ENCODE data around the gene NFE2L3.
"Not testable (repeated sequence)": the region's sequence is repeated elsewhere in the genome, so short reads cannot be mapped to it uniquely, and the experiment has no call there.

NFE2L3 gene

DNA sequence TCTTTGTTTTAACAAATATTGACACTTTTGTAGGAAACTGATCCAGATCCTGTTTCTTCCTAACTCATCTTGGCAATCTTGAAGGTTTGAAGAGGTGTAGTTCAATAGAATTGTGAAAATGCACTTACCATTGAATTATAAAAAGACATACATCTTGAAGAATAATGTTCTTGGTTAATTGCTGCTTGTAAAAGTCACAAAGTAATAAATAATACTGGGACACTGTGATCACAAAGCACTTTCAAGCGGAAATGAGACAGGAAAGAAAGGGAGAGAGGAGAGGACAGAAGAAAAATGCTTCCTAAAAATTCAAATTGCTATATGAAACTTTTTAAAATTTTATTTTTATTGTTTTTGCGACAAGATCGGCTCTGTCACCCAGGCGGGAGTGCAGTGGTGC is 15.2 kb upstream of the NFE2L3 start:
- TF ChIP-seq, protein P1, sequence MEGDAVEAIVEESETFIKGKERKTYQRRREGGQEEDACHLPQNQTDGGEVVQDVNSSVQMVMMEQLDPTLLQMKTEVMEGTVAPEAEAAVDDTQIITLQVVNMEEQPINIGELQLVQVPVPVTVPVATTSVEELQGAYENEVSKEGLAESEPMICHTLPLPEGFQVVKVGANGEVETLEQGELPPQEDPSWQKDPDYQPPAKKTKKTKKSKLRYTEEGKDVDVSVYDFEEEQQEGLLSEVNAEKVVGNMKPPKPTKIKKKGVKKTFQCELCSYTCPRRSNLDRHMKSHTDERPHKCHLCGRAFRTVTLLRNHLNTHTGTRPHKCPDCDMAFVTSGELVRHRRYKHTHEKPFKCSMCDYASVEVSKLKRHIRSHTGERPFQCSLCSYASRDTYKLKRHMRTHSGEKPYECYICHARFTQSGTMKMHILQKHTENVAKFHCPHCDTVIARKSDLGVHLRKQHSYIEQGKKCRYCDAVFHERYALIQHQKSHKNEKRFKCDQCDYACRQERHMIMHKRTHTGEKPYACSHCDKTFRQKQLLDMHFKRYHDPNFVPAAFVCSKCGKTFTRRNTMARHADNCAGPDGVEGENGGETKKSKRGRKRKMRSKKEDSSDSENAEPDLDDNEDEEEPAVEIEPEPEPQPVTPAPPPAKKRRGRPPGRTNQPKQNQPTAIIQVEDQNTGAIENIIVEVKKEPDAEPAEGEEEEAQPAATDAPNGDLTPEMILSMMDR (IDR thresholded peaks at IDR 0.05; ENCODE audit: low read depth, low read length): no peak

DNA sequence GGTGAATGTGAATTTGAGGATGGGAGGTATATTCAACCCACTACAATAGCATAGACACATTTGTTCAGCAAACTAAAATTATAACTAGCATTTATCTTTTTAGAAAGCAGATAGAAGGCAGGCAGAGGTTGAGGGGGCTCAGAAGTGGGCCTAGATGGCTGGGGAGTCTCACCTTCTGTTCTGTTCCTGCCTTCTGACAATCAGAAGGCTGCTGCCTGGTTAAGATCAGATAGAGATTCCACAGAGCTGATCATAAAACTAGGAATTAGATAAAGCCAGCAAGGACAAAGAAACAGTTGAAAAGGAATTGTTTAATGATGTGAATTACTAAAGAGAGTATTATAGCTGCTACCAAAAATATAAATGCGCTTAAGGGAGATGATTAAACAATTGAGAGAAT is 11.6 kb upstream of the NFE2L3 start:
- H3K4me3 ChIP-seq (ENCODE audit: low read depth, low read length): no peak overlapping the region
- TF ChIP-seq, protein P1 (IDR thresholded peaks at IDR 0.05; ENCODE audit: low read depth, low read length): no peak

More for the DNA sequence above, 15.2 kb upstream of the NFE2L3 start:
- H3K4me3 ChIP-seq (ENCODE audit: low read depth, low read length): no peak overlapping the region

DNA sequence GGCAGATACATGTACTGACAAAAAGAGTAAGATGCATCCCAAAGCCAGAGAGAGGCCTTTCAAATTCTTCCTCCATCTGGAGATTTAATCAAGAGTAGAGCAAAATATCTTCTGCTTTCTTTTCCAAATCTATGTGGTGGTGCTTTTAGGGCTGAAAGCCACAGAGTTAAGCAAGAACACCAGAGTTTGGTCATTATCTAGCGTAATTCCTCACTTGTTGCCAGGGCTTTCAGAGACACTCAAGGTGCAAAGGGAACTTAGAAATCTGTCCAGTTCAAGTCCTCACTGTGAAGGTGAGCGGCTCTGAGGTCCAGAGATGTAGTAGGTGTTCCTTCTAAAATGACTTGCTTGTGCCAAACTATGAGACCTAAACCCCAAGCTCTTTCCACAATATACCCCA is 10.9 kb upstream of the NFE2L3 start:
- H3K4me3 ChIP-seq (ENCODE audit: low read depth, low read length): no peak overlapping the region
- TF ChIP-seq, protein P1 (IDR thresholded peaks at IDR 0.05; ENCODE audit: low read depth, low read length): no peak

DNA sequence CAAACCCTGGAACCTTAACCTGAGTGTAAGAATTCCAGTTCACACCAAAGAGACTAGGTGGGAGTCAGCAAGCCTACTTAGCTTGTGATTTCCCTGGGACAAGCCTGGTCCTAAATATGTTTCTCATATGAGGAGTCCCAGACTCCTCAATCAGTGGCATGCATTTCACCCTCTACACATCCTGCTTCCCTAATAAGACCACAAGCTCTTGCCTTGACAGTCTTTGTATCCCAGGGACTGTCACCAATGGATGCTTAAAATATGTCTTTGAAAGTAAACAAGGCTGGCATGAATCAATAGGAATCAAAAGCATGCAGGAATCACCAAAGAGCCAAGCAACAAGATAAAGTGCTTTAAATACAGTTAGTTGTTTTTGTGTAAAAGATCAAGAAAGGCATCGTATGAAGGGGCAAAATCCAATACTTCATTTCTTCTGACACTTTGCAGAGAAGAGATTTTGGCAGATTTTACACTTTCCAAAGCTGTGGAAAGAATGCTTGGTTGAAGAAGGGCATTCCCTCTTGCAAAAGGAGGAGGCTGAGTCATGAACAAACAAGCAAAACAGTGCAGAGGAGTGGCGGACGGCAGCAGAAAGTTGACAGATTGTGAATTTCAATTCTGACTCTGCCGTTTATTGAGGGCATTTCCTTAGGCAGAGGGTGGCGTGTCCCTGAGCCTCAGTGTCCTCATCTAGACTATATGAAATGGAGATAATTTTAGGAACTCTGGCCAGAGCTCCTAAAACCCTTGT is 8.5 kb upstream of the NFE2L3 start:
- TF ChIP-seq, protein P1 (IDR thresholded peaks at IDR 0.05; ENCODE audit: low read depth, low read length): no peak

DNA sequence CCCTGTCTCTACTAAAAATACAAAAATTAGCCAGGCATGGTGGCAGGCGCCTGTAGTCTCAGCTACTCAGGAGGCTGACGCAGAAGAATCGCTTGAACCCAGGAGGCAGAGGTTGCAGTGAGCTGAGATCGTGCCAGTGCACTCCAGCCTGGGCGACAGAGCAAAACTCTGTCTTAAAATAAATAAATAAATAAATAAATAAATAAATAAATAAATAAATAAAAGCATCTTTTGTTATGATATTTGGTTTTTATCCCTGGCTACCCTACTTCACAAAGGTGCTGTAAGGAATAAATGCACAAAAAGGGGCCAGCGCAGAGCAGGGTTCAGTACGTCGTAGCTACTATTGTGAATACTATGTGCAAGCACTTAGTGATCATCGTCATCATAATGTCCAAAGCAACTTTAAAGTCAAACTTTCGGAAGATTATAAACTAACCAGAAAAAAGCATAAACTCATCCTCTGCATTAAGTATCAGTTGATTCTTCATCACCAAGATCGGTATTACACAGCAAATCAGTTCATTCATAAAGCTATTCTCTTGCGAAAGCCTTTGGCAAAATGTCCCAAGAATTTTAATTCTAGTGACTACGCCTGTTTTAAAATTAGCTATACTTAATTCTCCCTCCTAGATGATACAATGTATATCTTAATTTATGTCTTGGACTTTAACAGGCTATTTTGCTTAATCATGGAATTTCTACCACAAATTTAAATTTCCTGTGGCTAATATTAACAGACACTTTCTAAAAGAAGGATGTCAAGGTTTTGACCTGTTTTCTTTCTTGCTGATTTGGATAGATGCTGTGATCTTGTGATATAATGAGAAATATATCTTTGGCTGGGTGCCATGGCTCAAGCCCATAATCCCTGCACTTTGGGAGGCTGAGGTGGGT is 7.6 kb upstream of the NFE2L3 start:
- TF ChIP-seq, protein P1 (IDR thresholded peaks at IDR 0.05; ENCODE audit: low read depth, low read length): no peak
- H3K4me3 ChIP-seq (ENCODE audit: low read depth, low read length): no peak overlapping the region

More for the DNA sequence above, 8.5 kb upstream of the NFE2L3 start:
- H3K4me3 ChIP-seq (ENCODE audit: low read depth, low read length): no peak overlapping the region

DNA sequence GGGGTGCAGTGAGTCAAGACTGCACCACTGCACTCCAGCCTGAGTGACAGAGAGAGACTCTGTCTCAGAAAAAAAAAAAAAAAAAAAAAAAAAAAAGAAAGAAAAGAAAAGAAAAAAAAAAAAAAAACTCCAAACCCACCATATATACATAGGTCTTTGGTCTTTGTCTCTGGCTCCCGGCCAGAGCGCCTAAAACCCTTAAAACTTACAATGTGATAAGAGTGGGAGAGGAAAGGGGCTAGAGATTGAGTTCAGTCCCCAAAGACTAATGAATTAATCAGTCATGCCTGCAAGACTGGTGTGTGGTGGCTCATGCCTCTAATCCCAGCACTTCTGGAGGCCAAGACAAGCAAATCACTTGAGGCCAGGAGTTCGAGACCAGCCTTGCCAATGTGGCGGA is 6.8 kb upstream of the NFE2L3 start:
- H3K4me3 ChIP-seq (ENCODE audit: low read depth, low read length): no peak overlapping the region
- TF ChIP-seq, protein P1 (IDR thresholded peaks at IDR 0.05; ENCODE audit: low read depth, low read length): no peak

DNA sequence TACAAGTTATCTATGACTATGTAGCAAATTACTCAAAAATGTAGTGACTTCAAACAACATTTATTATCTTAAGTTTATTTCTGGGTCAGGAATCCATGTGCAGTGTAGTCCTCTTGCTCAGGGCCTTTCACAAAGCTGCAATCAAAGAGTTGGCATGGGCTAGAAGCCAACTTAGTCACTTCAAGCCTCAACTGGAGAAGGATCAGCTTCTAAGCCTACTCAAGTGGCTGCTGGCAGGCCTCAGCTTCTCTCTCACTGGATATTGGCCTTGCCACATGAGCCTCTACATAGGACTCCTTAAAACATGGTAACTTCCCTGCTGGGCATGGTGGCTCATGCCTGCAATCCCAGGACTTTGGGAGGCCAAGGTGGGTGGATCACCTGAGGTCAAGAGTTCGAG is 5.0 kb upstream of the NFE2L3 start:
- TF ChIP-seq, protein P1 (IDR thresholded peaks at IDR 0.05; ENCODE audit: low read depth, low read length): no peak
- no peak overlapping the region for H3K4me3 ChIP-seq (ENCODE audit: low read depth, low read length)

DNA sequence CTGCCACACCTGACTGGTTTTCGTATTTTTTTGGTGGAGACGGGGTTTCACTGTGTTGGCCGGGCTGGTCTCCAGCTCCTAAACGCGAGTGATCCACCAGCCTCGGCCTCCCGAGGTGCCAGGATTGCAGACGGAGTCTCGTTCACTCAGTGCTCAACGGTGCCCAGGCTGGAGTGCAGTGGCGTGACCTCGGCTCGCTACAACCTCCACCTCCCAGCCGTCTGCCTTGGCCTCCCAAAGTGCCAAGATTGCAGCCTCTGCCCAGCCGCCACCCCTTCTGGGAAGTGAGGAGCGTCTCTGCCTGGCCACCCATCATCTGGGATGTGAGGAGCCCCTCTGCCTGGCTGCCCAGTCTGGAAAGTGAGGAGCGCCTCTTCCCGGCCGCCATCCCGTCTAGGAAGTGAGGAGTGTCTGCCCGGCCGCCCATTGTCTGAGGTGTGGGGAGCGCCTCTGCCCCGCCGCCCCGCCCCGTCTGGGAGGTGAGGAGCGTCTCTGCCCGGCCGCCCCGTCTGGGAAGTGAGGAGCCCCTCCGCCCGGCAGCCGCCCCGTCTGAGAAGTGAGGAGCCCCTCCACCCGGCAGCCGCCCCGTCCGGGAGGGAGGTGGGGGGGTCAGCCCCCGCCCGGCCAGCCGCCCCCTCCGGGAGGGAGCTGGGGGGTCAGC is 4.2 kb upstream of the NFE2L3 start:
- not testable (repeated sequence) for H3K4me3 ChIP-seq (ENCODE audit: low read depth, low read length)

DNA sequence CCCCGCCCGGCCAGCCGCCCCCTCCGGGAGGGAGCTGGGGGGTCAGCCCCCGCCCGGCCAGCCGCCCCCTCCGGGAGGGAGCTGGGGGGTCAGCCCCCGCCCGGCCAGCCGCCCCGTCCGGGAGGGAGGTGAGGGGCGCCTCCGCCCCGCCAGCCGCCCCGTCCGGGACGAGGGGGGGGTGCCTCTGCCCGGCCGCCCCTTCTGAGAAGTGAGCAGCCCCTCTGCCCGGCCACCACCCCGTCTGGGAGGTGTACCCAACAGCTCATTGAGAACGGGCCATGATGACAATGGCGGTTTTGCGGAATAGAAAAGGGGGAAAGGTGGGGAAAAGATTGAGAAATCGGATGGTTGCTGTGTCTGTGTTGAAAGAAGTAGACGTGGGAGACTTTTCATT is 3.7 kb upstream of the NFE2L3 start:
- H3K4me3 ChIP-seq (ENCODE audit: low read depth, low read length): not testable (repeated sequence)
